Mononuclear cell (primary cell): ENCODE results near the gene DNAJB12. TPM values are rescaled to one million over a fixed set of nuclear protein-coding genes. Genes with fewer than 3 reads are reported as not detected.

Experiments
- total RNA-seq: library from RNA; depleted of rRNA; stranded (reverse); fragments of >200 nt; gene quantifications from one replicate; pipeline ENCODE4 v1.2.3, GENCODE V29; 2012

Gene DNAJB12
- total RNA-seq, 1 donor: 32.1 TPM

Other genes starting within 250 kb of the DNAJB12 start
- gene ANAPC16, start 138.9 kb downstream of the DNAJB12 start, total RNA-seq: 92.6 TPM
- gene ASCC1, start 138.6 kb downstream of the DNAJB12 start, total RNA-seq: 14.2 TPM
- gene DDIT4, start 81.0 kb downstream of the DNAJB12 start, total RNA-seq: 533 TPM